ENCODE data around the gene EMP1.

DNA sequence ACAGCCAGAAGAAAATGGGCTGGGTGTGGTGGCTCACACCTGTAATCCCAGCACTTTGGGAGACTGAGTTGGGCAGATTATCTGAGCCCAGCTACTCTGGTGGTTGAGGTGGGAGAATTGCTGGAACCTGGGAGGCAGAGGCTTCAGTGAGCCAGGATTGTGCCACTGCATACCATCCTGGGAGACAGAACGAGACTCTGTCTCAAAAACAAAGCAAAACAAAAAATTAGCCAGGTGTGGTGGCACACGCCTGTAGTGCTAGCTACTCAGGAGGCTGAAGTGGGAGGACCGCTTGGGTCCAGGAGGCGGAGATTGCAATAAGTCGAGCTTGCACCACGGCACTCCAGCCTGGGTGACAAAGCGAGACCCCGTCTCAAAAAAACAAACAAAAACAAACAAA is 3.8 kb upstream of the EMP1 start:
- TF ChIP-seq, protein P1, sequence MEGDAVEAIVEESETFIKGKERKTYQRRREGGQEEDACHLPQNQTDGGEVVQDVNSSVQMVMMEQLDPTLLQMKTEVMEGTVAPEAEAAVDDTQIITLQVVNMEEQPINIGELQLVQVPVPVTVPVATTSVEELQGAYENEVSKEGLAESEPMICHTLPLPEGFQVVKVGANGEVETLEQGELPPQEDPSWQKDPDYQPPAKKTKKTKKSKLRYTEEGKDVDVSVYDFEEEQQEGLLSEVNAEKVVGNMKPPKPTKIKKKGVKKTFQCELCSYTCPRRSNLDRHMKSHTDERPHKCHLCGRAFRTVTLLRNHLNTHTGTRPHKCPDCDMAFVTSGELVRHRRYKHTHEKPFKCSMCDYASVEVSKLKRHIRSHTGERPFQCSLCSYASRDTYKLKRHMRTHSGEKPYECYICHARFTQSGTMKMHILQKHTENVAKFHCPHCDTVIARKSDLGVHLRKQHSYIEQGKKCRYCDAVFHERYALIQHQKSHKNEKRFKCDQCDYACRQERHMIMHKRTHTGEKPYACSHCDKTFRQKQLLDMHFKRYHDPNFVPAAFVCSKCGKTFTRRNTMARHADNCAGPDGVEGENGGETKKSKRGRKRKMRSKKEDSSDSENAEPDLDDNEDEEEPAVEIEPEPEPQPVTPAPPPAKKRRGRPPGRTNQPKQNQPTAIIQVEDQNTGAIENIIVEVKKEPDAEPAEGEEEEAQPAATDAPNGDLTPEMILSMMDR (conservative IDR thresholded peaks at IDR 0.05 in 1 of 2, IDR thresholded peaks at IDR 0.05 in 1 of 2; ENCODE audit: low read depth in 1 of 2, low read length in 2 of 2), result no peak
- TF ChIP-seq EZH2 (IDR thresholded peaks at IDR 0.05; ENCODE audit: low read length, missing control alignments), result no peak
